GM12875 (cell line): ENCODE data around the gene CSF2.

ENCODE experiments used
- H3K4me3 ChIP-seq: one replicate; pipeline ENCODE4 v1.5.1; 2011; ENCODE audit warnings: low read depth, low read length, control low read depth
- TF ChIP-seq, protein P1 (sequence below): IDR thresholded peaks from 2 replicates; pipeline ENCODE4 v1.5.1; 2011; ENCODE audit warnings: low read depth, mild to moderate bottlenecking, control low read depth, inconsistent platforms, low read length, moderate library complexity, borderline replicate concordance; ENCODE audit not compliant: insufficient read depth

Gene CSF2

DNA sequence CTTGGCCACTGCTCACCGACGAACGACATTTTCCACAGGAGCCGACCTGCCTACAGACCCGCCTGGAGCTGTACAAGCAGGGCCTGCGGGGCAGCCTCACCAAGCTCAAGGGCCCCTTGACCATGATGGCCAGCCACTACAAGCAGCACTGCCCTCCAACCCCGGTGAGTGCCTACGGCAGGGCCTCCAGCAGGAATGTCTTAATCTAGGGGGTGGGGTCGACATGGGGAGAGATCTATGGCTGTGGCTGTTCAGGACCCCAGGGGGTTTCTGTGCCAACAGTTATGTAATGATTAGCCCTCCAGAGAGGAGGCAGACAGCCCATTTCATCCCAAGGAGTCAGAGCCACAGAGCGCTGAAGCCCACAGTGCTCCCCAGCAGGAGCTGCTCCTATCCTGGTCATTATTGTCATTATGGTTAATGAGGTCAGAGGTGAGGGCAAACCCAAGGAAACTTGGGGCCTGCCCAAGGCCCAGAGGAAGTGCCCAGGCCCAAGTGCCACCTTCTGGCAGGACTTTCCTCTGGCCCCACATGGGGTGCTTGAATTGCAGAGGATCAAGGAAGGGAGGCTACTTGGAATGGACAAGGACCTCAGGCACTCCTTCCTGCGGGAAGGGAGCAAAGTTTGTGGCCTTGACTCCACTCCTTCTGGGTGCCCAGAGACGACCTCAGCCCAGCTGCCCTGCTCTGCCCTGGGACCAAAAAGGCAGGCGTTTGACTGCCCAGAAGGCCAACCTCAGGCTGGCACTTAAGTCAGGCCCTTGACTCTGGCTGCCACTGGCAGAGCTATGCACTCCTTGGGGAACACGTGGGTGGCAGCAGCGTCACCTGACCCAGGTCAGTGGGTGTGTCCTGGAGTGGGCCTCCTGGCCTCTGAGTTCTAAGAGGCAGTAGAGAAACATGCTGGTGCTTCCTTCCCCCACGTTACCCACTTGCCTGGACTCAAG lies 1.5 kb downstream of the CSF2 start:
- H3K4me3 ChIP-seq = no peak overlapping the region
- TF ChIP-seq, protein P1, sequence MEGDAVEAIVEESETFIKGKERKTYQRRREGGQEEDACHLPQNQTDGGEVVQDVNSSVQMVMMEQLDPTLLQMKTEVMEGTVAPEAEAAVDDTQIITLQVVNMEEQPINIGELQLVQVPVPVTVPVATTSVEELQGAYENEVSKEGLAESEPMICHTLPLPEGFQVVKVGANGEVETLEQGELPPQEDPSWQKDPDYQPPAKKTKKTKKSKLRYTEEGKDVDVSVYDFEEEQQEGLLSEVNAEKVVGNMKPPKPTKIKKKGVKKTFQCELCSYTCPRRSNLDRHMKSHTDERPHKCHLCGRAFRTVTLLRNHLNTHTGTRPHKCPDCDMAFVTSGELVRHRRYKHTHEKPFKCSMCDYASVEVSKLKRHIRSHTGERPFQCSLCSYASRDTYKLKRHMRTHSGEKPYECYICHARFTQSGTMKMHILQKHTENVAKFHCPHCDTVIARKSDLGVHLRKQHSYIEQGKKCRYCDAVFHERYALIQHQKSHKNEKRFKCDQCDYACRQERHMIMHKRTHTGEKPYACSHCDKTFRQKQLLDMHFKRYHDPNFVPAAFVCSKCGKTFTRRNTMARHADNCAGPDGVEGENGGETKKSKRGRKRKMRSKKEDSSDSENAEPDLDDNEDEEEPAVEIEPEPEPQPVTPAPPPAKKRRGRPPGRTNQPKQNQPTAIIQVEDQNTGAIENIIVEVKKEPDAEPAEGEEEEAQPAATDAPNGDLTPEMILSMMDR = no peak

DNA sequence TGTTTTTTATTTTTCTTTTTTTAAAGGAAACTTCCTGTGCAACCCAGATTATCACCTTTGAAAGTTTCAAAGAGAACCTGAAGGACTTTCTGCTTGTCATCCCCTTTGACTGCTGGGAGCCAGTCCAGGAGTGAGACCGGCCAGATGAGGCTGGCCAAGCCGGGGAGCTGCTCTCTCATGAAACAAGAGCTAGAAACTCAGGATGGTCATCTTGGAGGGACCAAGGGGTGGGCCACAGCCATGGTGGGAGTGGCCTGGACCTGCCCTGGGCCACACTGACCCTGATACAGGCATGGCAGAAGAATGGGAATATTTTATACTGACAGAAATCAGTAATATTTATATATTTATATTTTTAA lies 2.1 kb downstream of the CSF2 start:
- TF ChIP-seq, protein P1 = no peak
- no peak overlapping the region for H3K4me3 ChIP-seq

DNA sequence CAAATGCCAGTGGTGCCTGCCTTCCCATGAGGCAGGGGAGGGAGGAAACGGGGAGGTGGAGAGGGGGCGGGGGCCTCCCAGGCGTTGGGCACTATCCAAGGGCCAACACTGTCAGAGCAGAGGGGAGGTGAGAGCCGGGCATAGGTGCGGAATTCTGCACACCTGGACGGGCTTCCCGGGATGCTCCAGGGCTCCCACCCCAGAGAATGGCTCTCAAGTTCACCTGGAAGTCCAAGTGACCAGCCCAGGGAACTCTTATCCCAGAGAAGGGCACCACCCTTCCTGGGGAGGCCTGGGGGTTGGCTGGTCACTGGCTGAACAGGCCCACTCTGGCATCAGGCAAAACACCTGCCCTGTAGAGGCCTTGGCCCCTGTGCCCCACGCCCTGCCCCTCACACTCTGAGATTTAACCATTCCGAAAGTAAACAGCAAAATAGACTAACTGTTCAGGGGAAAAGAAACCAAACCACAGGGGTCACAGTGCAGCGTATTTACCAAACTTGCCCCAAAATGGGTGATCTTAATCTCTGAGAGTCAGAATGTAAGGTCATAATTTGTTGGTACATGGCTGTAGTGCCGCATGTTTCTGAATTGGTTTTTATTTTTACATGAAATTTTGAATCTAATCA lies 2.7 kb downstream of the CSF2 start:
- TF ChIP-seq, protein P1 = no peak
- H3K4me3 ChIP-seq = no peak overlapping the region

DNA sequence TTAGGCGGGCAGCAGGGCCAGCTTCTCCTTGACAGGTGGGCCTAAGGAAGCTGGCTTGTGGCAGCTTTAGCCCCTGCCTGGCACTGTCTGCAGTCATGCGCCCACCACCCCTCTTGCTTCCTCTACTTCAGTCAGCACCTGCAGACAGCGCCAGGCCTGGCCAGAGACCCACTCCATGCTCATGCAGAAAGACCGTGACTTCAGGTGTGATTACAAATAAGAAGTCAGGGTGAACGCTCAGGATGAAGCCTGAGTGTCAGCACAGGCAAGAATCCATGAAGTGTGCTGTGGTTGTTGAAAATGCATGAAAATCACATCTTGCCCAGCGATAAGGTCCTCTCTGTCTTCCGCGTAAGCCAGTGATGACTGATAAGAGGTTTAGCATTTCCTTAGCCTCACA lies 3.4 kb downstream of the CSF2 start:
- H3K4me3 ChIP-seq = no peak overlapping the region
- TF ChIP-seq, protein P1 = no peak

DNA sequence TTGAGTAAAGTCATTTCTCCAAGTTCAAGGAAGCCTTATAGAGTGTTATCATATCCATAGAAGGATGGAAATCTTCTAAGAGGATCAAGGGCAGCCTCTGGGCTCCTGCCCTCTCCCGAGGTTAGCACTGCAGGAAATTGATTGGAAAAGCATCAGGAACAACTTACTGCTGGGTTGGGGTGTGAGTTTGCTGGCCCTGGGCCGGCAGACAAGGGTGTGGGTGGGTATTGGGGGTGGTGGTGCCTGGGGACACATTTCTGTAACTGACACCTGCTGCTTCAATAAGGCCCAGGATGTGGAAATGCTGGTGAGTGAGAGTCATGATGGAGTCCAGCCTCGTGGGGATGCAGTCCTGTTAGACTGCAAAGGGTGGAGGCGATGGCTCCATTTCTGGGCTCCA lies 5.5 kb downstream of the CSF2 start:
- TF ChIP-seq, protein P1 = no peak
- H3K4me3 ChIP-seq = no peak overlapping the region

DNA sequence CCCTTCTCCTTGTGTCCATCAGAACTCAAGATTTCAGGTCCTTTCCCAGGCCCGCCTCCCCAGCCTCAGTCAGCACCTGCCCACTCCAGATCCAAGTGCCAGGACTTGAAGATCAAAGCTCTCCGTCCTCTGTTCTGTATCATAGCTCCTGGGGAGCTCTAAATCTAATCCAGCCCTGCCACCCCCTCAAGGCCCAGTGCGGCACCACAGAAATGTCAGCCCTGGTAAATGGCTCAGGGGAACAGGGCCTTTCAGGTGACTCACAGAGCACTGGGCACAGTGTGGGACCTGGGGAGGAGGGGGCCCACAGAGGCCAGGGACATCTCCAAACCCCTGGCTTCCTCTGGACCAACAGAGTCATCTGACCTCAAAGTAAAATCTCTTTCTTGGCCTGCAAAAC lies 6.0 kb downstream of the CSF2 start:
- H3K4me3 ChIP-seq = no peak overlapping the region
- TF ChIP-seq, protein P1 = no peak

DNA sequence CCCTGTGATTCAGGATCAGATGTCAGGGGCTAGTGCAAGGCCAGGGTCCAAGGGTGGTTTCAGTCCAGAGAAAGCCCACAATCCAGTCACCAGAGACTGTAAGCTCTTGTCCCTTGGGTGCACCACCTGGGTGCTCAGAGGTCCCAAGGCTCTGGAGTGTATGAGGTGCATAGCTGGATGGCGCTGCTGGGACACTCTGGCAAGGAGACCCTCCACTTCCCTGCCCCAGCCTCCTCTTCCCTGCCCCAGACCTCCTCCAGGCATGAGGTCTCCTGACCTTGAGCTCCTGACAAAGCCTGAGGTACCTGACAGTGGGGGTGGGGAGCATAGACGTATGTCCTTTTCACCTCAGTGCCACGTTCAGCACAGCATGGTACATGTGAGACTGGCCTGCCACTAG lies 7.0 kb downstream of the CSF2 start:
- H3K4me3 ChIP-seq = no peak overlapping the region
- TF ChIP-seq, protein P1 = no peak
